CD4-positive, CD25-positive, alpha-beta regulatory T cell (primary cell): ENCODE data around the gene ELMO1. TPM values are rescaled to one million over a fixed set of nuclear protein-coding genes. Genes with fewer than 3 reads are reported as not detected.

Source experiments
- ATAC-seq, 2 donors: fragments of 150-1000 bp; cut with Tn5 transposase; one replicate each; pipeline ENCODE4 v1.10.0; 2021; ENCODE audit warnings: low read depth in 2 of 2, moderate number of reproducible peaks in 2 of 2, moderate library complexity in 1 of 2
- DNase-seq, 3 donors: peaks; one replicate each; pipeline versions ENCODE4 v3.0.0 to v3.0.0-alpha.2; 2012 to 2022; ENCODE audit warnings: mixed read lengths in 1 of 3
- H3K27ac ChIP-seq: one replicate; pipeline ENCODE4 v1.7.0; 2013; ENCODE audit warnings: mild to moderate bottlenecking, low read length; ENCODE audit not compliant: insufficient read depth, poor library complexity, severe bottlenecking
- H3K27me3 ChIP-seq: one replicate; pipeline ENCODE4 v1.7.0; 2013; ENCODE audit warnings: low read length; ENCODE audit not compliant: control insufficient read depth, insufficient read depth
- H3K36me3 ChIP-seq: one replicate; pipeline ENCODE4 v1.7.0; 2013; ENCODE audit warnings: mild to moderate bottlenecking, low read length, moderate library complexity; ENCODE audit not compliant: control insufficient read depth, insufficient read depth
- H3K4me1 ChIP-seq: 2 replicates; pipeline ENCODE4 v1.7.0; 2013; ENCODE audit warnings: mild to moderate bottlenecking, low read length; ENCODE audit not compliant: insufficient read depth, control insufficient read depth, poor library complexity, severe bottlenecking
- H3K4me3 ChIP-seq: one replicate; pipeline ENCODE4 v1.7.0; 2013; ENCODE audit warnings: low read depth, mild to moderate bottlenecking, low read length, moderate library complexity
- H3K9me3 ChIP-seq, 2 experiments: 1 replicate in 1 of 2; 2 replicates in 1 of 2; pipeline ENCODE4 v1.7.0; 2013; ENCODE audit warnings: low read length in 2 of 2, mild to moderate bottlenecking in 1 of 2, moderate library complexity in 1 of 2; ENCODE audit not compliant: control insufficient read depth in 2 of 2
- H3K27ac Mint-ChIP-seq, 3 donors: one replicate each; pipeline ENCODE4 v1.8.0; 2020 to 2022; ENCODE audit warnings: mild to moderate bottlenecking in 3 of 3, mixed read lengths in 3 of 3, moderate library complexity in 2 of 3
- H3K27me3 Mint-ChIP-seq: one replicate; pipeline ENCODE4 v1.8.0; 2022; ENCODE audit warnings: mild to moderate bottlenecking, mixed read lengths
- H3K36me3 Mint-ChIP-seq: one replicate; pipeline ENCODE4 v1.8.0; 2020; ENCODE audit warnings: mixed read lengths
- H3K4me1 Mint-ChIP-seq, 4 donors: one replicate each; pipeline ENCODE4 v1.8.0; 2020 to 2022; ENCODE audit warnings: mixed read lengths in 4 of 4, mild to moderate bottlenecking in 1 of 4
- H3K4me3 Mint-ChIP-seq, 4 donors: one replicate each; pipeline ENCODE4 v1.8.0; 2020 to 2022; ENCODE audit warnings: mild to moderate bottlenecking in 4 of 4, mixed read lengths in 4 of 4, moderate library complexity in 3 of 4
- H3K9me3 Mint-ChIP-seq, 7 donors: one replicate each; pipeline ENCODE4 v1.8.0; 2020 to 2022; ENCODE audit warnings: mixed read lengths in 7 of 7, mild to moderate bottlenecking in 3 of 7, moderate library complexity in 2 of 7
- polyA plus RNA-seq, 4 donors: library from polyadenylated mRNA; unstranded; fragments of 300-500 nt; fragmentation: Illumina TruSeq; gene quantifications; one replicate each; pipeline ENCODE4 v1.2.3, GENCODE V29; 2021
- total RNA-seq: library from RNA; stranded (reverse); gene quantifications from one replicate; pipeline ENCODE4 v1.2.3, GENCODE V29; 2022

ELMO1 gene
- total and polyA plus RNA-seq, 5 donors from 2014 or later, result 39.5 to 162 (median 53.5) TPM

DNA sequence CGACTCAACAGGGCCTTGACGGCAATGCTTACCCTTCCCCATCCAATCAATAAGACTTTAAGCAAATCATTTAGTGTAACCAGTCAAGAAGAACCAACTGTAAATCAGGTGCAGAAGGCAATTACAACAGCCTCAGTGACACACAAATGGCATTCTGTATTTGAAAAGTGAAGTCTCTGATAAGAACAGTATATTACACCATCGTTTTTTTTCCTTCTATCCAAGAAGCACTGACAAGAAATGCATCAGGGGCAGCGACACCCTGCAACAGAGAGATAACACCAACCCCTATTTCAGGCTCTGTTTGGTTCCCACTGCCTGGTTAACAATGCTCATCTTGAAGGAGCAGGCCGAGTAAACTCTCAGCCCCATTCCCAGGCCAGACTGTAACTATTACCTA lies 520.4 kb downstream of the ELMO1 start:
- Histone ChIP-seq H3K4me3 (no peak overlapping the region), H3K27me3 (no peaks in the 10 kb centered on the region), H3K4me1 (no peaks in the 10 kb centered on the region), H3K27ac (no peak overlapping the region), H3K36me3 (peaks cover 8% of the 10 kb centered on the region), H3K9me3 (no peaks in the 10 kb centered on the region)
- Mint-ChIP-seq H3K27ac (no peak overlapping the region), H3K27me3 (no peaks in the 10 kb centered on the region), H3K9me3 (peaks cover 0 to 9% (median 2%) of the 10 kb centered on the region in 7 donors), H3K36me3 (peaks cover 42% of the 10 kb centered on the region), H3K4me1 (peaks cover 0 to 19% (median 10%) of the 10 kb centered on the region in 4 donors), H3K4me3 (no peak overlapping the region)
- no peak for ATAC-seq
- DNase-seq, result no peak

DNA sequence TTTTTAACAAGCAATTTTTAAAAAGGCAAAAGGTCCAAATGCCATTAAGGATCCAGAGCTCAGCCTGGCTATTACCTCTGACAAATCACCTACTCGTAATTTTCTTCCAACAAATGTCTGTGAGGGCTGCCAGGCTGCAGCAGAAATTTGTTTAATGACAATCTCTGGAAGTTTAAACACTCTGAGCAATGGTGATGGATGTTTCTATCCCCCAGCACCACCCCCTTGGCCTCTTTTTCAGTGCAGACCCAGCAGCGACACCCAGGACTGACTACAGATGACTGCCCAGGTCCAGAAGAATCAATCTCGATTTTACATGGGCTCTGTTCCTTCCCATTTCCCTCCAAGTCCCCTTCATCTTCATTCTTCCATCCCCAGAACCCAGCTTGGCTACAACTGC lies 523.0 kb downstream of the ELMO1 start:
- H3K4me1 Mint-ChIP-seq, result peaks cover 0 to 17% (median 6%) of the 10 kb centered on the region in 4 donors
- peaks cover 0 to 10% (median 0%) of the 10 kb centered on the region in 7 donors for H3K9me3 Mint-ChIP-seq
- H3K4me3 Mint-ChIP-seq, result peak overlapping the region in 1 of 4 donors; percentile 0
- ATAC-seq (no peak), DNase-seq (no peak)
- Histone ChIP-seq H3K27ac (no peak overlapping the region), H3K4me3 (no peak overlapping the region), H3K36me3 (peaks cover 5% of the 10 kb centered on the region), H3K9me3 (peaks cover 2 to 4% of the 10 kb centered on the region in 2 experiments), H3K27me3 (no peaks in the 10 kb centered on the region), H3K4me1 (no peaks in the 10 kb centered on the region)
- H3K27me3 Mint-ChIP-seq, result no peaks in the 10 kb centered on the region
- peaks cover 42% of the 10 kb centered on the region for H3K36me3 Mint-ChIP-seq
- H3K27ac Mint-ChIP-seq, result peak overlapping the region in 1 of 3 donors; percentile 5

- Mint-ChIP-seq H3K36me3 (peaks cover 42% of the 10 kb centered on the region), H3K27ac (no peak overlapping the region), H3K9me3 (peaks cover 0 to 10% (median 0%) of the 10 kb centered on the region in 7 donors), H3K4me1 (peaks cover 0 to 13% (median 5%) of the 10 kb centered on the region in 4 donors), H3K27me3 (no peaks in the 10 kb centered on the region), H3K4me3 (no peak overlapping the region)
- H3K4me1 ChIP-seq, result no peaks in the 10 kb centered on the region
- ATAC-seq (no peak), DNase-seq (no peak)
- H3K9me3 ChIP-seq, result peaks cover 2 to 4% of the 10 kb centered on the region in 2 experiments
- peaks cover 5% of the 10 kb centered on the region for H3K36me3 ChIP-seq
- H3K4me3 ChIP-seq, result no peak overlapping the region
- no peak overlapping the region for H3K27ac ChIP-seq
- no peaks in the 10 kb centered on the region for H3K27me3 ChIP-seq
These were observed 523.5 kb downstream of the ELMO1 start for GRCh38 chr7:36925207-36925606.

DNA sequence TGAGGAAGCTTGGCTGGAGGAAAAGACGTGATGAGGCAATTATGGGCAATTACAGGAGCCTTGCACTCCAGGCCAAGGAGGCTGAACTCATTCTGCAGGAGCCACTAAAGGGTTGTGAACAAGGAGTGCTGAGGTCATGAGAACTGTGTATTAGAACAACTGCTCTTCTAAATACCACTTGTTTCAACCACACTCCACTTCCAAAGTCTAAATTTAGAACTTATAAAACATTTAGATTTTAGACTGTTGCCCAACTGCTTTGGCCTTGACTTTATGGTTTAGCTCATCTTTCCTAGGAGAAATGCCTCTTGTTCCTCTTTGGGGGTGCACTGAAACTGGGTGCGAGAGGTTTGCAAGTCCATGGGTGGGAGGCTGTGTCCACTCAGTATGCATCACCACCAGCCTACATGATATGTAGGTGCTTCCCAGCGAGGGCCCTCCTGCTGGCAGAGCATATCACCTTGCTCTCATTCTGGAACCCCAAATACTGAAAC lies 524.7 kb downstream of the ELMO1 start:
- H3K27ac ChIP-seq, result no peak overlapping the region

DNA sequence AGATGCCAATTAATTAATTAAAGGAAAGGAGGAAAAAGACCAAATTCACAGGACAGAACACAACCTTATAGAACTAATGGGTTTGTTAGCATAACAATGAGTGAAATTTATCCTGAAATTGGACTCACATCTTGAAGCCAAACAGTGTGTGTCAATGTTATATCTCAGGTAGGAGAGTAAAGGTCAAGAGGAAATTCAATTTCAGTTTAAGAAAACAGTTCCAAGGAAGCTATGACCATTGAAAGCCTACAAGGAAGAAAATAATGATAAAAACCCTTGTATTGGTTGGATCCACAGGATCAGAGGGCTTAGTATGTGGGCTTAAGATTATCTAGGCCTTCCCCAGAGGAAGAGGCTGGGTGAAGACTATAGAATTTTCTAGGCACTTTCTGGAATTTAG lies 525.5 kb downstream of the ELMO1 start:
- Mint-ChIP-seq H3K36me3 (peaks cover 46% of the 10 kb centered on the region), H3K27me3 (no peaks in the 10 kb centered on the region), H3K4me3 (no peak overlapping the region), H3K27ac (no peak overlapping the region), H3K9me3 (peaks cover 0 to 10% (median 0%) of the 10 kb centered on the region in 7 donors), H3K4me1 (peaks cover 0 to 8% (median 5%) of the 10 kb centered on the region in 4 donors)
- Histone ChIP-seq H3K27me3 (no peaks in the 10 kb centered on the region), H3K4me3 (no peak overlapping the region), H3K9me3 (peaks cover 2 to 4% of the 10 kb centered on the region in 2 experiments), H3K4me1 (no peaks in the 10 kb centered on the region), H3K36me3 (peaks cover 5% of the 10 kb centered on the region), H3K27ac (no peak overlapping the region)
- DNase-seq (no peak), ATAC-seq (no peak)

More for the DNA sequence above, 524.7 kb downstream of the ELMO1 start:
- Histone ChIP-seq H3K27me3 (no peaks in the 10 kb centered on the region), H3K9me3 (peaks cover 2 to 4% of the 10 kb centered on the region in 2 experiments), H3K4me3 (no peak overlapping the region), H3K4me1 (no peaks in the 10 kb centered on the region), H3K36me3 (peaks cover 5% of the 10 kb centered on the region)
- peaks cover 0 to 10% (median 0%) of the 10 kb centered on the region in 7 donors for H3K9me3 Mint-ChIP-seq
- DNase-seq (no peak), ATAC-seq (no peak)
- peaks cover 0 to 14% (median 7%) of the 10 kb centered on the region in 4 donors for H3K4me1 Mint-ChIP-seq
- H3K36me3 Mint-ChIP-seq, result peaks cover 50% of the 10 kb centered on the region
- no peak overlapping the region for H3K27ac Mint-ChIP-seq
- H3K27me3 Mint-ChIP-seq, result no peaks in the 10 kb centered on the region
- H3K4me3 Mint-ChIP-seq, result no peak overlapping the region

DNA sequence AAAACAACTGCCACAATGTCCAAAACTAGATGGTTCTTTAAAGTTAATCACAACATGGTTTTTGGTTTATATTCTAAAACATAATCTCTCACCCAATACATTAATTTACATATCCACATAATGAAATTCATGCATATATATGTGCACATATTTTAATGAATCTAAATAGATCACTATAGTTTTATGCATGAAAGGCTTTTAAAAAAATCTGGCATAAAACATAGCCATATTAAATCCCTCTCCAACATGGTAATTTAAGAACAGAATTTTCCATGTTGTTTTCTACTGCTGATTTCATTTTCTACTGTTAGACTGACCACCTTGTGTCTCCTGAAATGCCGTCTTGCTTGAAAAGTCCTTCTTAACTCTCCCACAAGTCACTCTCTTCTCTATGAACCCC lies 528.2 kb downstream of the ELMO1 start:
- Histone ChIP-seq H3K27ac (no peak overlapping the region), H3K4me1 (no peaks in the 10 kb centered on the region), H3K9me3 (peaks cover 2 to 4% of the 10 kb centered on the region in 2 experiments), H3K36me3 (peaks cover 7% of the 10 kb centered on the region), H3K4me3 (no peak overlapping the region), H3K27me3 (no peaks in the 10 kb centered on the region)
- Mint-ChIP-seq H3K9me3 (peaks cover 0 to 10% (median 0%) of the 10 kb centered on the region in 7 donors), H3K4me1 (peaks cover 2 to 8% (median 5%) of the 10 kb centered on the region in 4 donors), H3K4me3 (no peak overlapping the region), H3K36me3 (peaks cover 42% of the 10 kb centered on the region), H3K27me3 (no peaks in the 10 kb centered on the region), H3K27ac (peak overlapping the region in 1 of 3 donors; percentile 4)
- ATAC-seq, result no peak
- no peak for DNase-seq

- ATAC-seq (no peak), DNase-seq (no peak)
- peaks cover 7% of the 10 kb centered on the region for H3K36me3 ChIP-seq
- H3K9me3 ChIP-seq, result peaks cover 2 to 4% of the 10 kb centered on the region in 2 experiments
- no peak overlapping the region for H3K27ac ChIP-seq
- no peak overlapping the region for H3K4me3 ChIP-seq
- Mint-ChIP-seq H3K9me3 (peaks cover 0 to 7% (median 0%) of the 10 kb centered on the region in 7 donors), H3K27me3 (no peaks in the 10 kb centered on the region), H3K4me1 (peaks cover 5 to 7% (median 6%) of the 10 kb centered on the region in 4 donors), H3K27ac (no peak overlapping the region), H3K36me3 (peaks cover 42% of the 10 kb centered on the region), H3K4me3 (no peak overlapping the region)
- no peaks in the 10 kb centered on the region for H3K27me3 ChIP-seq
- no peaks in the 10 kb centered on the region for H3K4me1 ChIP-seq
These were observed 528.9 kb downstream of the ELMO1 start for GRCh38 chr7:36919738-36920137.

GRCh38 chr7:36918591-36918990 lies 530.1 kb downstream of the ELMO1 start:
- H3K9me3 ChIP-seq, result peaks cover 2 to 4% of the 10 kb centered on the region in 2 experiments
- H3K27me3 ChIP-seq, result no peaks in the 10 kb centered on the region
- Mint-ChIP-seq H3K27ac (no peak overlapping the region), H3K27me3 (no peaks in the 10 kb centered on the region), H3K36me3 (peaks cover 36% of the 10 kb centered on the region), H3K4me3 (no peak overlapping the region), H3K9me3 (peaks cover 0 to 5% (median 0%) of the 10 kb centered on the region in 7 donors), H3K4me1 (peaks cover 5 to 9% (median 7%) of the 10 kb centered on the region in 4 donors)
- DNase-seq (no peak), ATAC-seq (no peak)
- no peak overlapping the region for H3K4me3 ChIP-seq
- no peaks in the 10 kb centered on the region for H3K4me1 ChIP-seq
- no peak overlapping the region for H3K27ac ChIP-seq
- peaks cover 7% of the 10 kb centered on the region for H3K36me3 ChIP-seq
